HS-5 (cell line): ENCODE measurements around the gene MT1G.
"Not testable (repeated sequence)": the region's sequence is repeated elsewhere in the genome, so short reads cannot be mapped to it uniquely, and the experiment has no call there.

Experiments
- DNase-seq: peaks from one replicate; pipeline ENCODE4 v3.0.0-alpha.2; 2012; ENCODE audit warnings: low read depth

Gene MT1G

GRCh38 chr16:56636616-56637413 is 31.1 kb downstream of the MT1G start:
- DNase-seq = no peak

GRCh38 chr16:56635441-56635967 is 32.4 kb downstream of the MT1G start:
- DNase-seq = no peak

- no peak for DNase-seq
Observed at GRCh38 chr16:56634715-56635440, 33.0 kb downstream of the MT1G start.

- no peak for DNase-seq
Observed at GRCh38 chr16:56633535-56633934, 34.3 kb downstream of the MT1G start.

- DNase-seq = no peak
Observed at GRCh38 chr16:56632848-56633365, 35.0 kb downstream of the MT1G start.

GRCh38 chr16:56632156-56632847 is 35.6 kb downstream of the MT1G start, which contains the start of gene MT1M:
Gene MT1M (plus strand): TSS chr16:56632659. CDS start chr16:56632732, 73 bp downstream.
- no peak for DNase-seq

- DNase-seq = no peak
Observed at GRCh38 chr16:56631832-56632155, 36.1 kb downstream of the MT1G start.

- no peak for DNase-seq
Observed at GRCh38 chr16:56631197-56631596, 36.7 kb downstream of the MT1G start.

GRCh38 chr16:56630134-56630533 is 37.7 kb downstream of the MT1G start:
- no peak for DNase-seq

- DNase-seq = no peak
Observed at GRCh38 chr16:56629531-56629930, 38.3 kb downstream of the MT1G start.

GRCh38 chr16:56628486-56629350 is 39.1 kb downstream of the MT1G start:
- no peak for DNase-seq

GRCh38 chr16:56626685-56627084 is 41.2 kb downstream of the MT1G start:
- DNase-seq = no peak

- no peak for DNase-seq
Observed at GRCh38 chr16:56625943-56626654, 41.8 kb downstream of the MT1G start.

- DNase-seq = no peak
Observed at GRCh38 chr16:56625140-56625942, 42.5 kb downstream of the MT1G start, which contains the start of gene MT1E. Gene MT1E (plus strand): TSS chr16:56625781. CDS start chr16:56625852, 71 bp downstream.

- no peak for DNase-seq
Observed at GRCh38 chr16:56623637-56624036, 44.2 kb downstream of the MT1G start.

- not testable (repeated sequence) for DNase-seq
Observed at GRCh38 chr16:56623184-56623583, 44.7 kb downstream of the MT1G start.

- DNase-seq = not testable (repeated sequence)
Observed at GRCh38 chr16:56621665-56622445, 46.0 kb downstream of the MT1G start.

- no peak for DNase-seq
Observed at GRCh38 chr16:56620339-56620897, 47.4 kb downstream of the MT1G start.

- DNase-seq = no peak
Observed at GRCh38 chr16:56618138-56618537, 49.7 kb downstream of the MT1G start.
